Measurements from ENCODE around the gene BRINP1.

Gene BRINP1

DNA sequence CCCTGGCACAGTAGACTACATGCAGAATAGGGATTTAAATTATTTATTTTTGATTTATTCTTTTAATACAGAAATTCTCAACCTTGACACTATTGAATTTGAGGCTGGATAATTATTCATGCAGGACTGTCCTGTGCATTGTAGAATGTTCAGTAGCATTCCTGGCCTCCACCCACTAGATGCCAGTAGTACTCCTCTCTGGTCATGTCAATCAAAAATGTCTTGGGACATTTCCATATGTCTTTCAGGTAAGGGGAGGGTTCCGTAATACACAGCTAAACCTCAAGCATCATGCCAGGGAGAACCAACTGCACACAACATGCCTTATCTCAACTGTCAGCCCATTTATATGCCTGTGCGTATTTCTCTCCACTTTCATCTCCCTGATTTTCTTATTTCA is 231.8 kb downstream of the BRINP1 start:
- no peak for DNase-seq (ENCODE audit: low read depth, low spot score)

DNA sequence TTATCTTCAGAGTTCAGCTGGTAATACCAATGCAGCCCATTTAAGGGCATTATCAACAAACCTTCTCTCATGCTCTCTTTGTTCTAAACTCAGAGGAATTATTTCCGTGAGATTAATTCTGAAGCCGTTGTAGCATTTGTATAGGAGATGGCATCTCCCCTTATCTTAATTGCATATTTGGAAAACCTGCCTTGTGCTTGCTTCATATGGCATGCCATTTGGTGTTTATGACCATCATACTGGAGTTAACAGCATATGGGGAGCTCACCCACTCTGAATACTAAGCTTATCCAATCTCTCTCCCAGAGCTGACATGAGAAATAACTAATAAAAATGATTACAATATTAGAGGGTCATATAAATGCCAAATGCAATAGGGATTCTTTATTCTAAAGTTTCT is 243.2 kb downstream of the BRINP1 start:
- no peak for DNase-seq (ENCODE audit: low read depth, low spot score)

DNA sequence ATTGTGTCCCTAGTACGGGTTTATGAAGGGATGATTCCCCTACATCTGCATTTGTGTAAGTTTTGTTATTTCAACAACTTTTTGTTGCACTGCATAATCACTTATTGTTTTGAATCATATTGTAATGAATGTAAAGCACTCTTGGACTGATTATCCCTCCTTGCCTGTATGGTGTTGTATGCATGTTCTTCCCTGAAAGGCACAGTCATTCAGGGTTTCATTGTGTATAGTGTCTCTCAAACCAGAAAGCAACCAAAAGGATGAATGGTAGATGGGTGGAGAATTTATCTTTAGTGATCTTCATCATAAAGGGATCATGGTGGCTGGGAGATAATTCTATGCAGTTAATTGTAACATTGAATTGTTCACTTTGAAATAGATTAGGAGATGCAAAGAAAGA is 247.3 kb downstream of the BRINP1 start:
- DNase-seq (ENCODE audit: low read depth, low spot score) = no peak

DNA sequence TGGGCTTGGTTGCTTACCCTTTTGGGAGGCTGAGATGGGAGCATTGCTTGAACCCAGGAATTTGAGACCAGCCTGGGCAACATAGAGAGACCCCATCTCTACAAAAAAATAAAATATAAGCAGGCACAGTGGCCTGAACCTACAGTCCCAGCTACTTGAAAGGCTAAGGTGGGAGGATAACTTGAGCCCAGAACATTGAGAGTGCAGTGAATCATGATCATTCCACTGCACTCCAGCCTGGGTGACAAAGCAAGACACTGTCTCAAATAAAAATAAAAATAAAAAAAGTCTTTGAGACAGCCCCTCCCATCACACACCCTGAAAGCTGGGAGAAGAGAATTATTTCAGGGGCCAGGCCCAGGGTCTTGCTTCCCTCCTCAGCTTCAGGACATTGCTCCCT is 251.8 kb downstream of the BRINP1 start:
- DNase-seq (ENCODE audit: low read depth, low spot score) = no peak

Measured in ELF-1 (cell line).